OCI-M2 (cell line): Measurements from ENCODE around the gene BMS1.
"Not testable (repeated sequence)": the region's sequence is repeated elsewhere in the genome, so short reads cannot be mapped to it uniquely, and the experiment has no call there.

Source experiments
- DNase-seq: peaks from one replicate; lab custom pipeline; 2025; ENCODE audit not compliant: unreplicated experiment; lab: John Stamatoyannopoulos, UW

BMS1 gene

GRCh38 chr10:42782446-42783180 is at the start of gene BMS1:
TSS of gene BMS1 (plus strand) at chr10:42782795. CDS start at chr10:42784395, 1,600 bp downstream.
- DNase-seq = peak; percentile 53

- no peak for DNase-seq
Observed at GRCh38 chr10:42734536-42734935, 48.1 kb upstream of the BMS1 start.

GRCh38 chr10:42738679-42739078 is 43.9 kb upstream of the BMS1 start:
- DNase-seq = no peak

- not testable (repeated sequence) for DNase-seq
Observed at GRCh38 chr10:42741536-42741935, 41.1 kb upstream of the BMS1 start.

- no peak for DNase-seq
Observed at GRCh38 chr10:42743697-42744096, 38.9 kb upstream of the BMS1 start.

- DNase-seq = no peak
Observed at GRCh38 chr10:42744134-42744701, 38.4 kb upstream of the BMS1 start.

GRCh38 chr10:42753126-42753506 is 29.5 kb upstream of the BMS1 start:
- peak; percentile 47 for DNase-seq

- DNase-seq = no peak
Observed at GRCh38 chr10:42753507-42754154, 29.0 kb upstream of the BMS1 start.

- no peak for DNase-seq
Observed at GRCh38 chr10:42754155-42755027, 28.2 kb upstream of the BMS1 start.

GRCh38 chr10:42755028-42755451 is 27.6 kb upstream of the BMS1 start:
- no peak for DNase-seq

- DNase-seq = no peak
Observed at GRCh38 chr10:42755556-42756093, 27.0 kb upstream of the BMS1 start.

GRCh38 chr10:42767906-42768305 is 14.7 kb upstream of the BMS1 start:
- no peak for DNase-seq

- no peak for DNase-seq
Observed at GRCh38 chr10:42768581-42769152, 13.9 kb upstream of the BMS1 start.

GRCh38 chr10:42769173-42769572 is 13.4 kb upstream of the BMS1 start:
- DNase-seq = no peak

- no peak for DNase-seq
Observed at GRCh38 chr10:42769673-42770072, 12.9 kb upstream of the BMS1 start.

- DNase-seq = no peak
Observed at GRCh38 chr10:42776681-42777080, 5.9 kb upstream of the BMS1 start.

GRCh38 chr10:42780456-42780855 is 2.1 kb upstream of the BMS1 start:
- DNase-seq = no peak

GRCh38 chr10:42781893-42782445 is 626 bp upstream of the BMS1 start:
- DNase-seq = no peak

- DNase-seq = no peak
Observed at GRCh38 chr10:42783181-42783549, 570 bp downstream of the BMS1 start.

GRCh38 chr10:42785759-42786158 is 3.2 kb downstream of the BMS1 start:
- no peak for DNase-seq
